ENCODE results near the gene DTHD1.

GRCh38 chr4:36388710-36389109, 107.3 kb downstream of the DTHD1 start:
- TF ChIP-seq CTCF (IDR thresholded peaks at IDR 0.05; ENCODE audit: insufficient read depth, low read depth, low read length) (no peak), EZH2 (IDR thresholded peaks at IDR 0.05; ENCODE audit: insufficient read depth, low read length) (no peak)

All from astrocyte (in vitro differentiated cells and primary cell).